ENCODE results near the gene ARHGEF1.

Gene ARHGEF1

GRCh38 chr19:41853768-41854167 is 29.2 kb upstream of the ARHGEF1 start:
- Mint-ChIP-seq H3K4me1 (peaks cover 2% of the 10 kb centered on the region), H3K4me3 (no peak overlapping the region), H3K36me3 (no peaks in the 10 kb centered on the region), H3K27me3 (peaks cover 5% of the 10 kb centered on the region), H3K9me3 (no peaks in the 10 kb centered on the region), H3K27ac (no peak overlapping the region)
- DNase-seq (ENCODE audit: low spot score in 2 of 2), result no peak
- ATAC-seq (ENCODE audit: low read depth), result peak; percentile 19

- Mint-ChIP-seq H3K36me3 (peaks cover 13% of the 10 kb centered on the region), H3K4me3 (peak overlapping the region; percentile 88), H3K27me3 (peaks cover 3% of the 10 kb centered on the region), H3K27ac (peak overlapping the region; percentile 85), H3K9me3 (no peaks in the 10 kb centered on the region), H3K4me1 (peaks cover 24% of the 10 kb centered on the region)
- DNase-seq (ENCODE audit: low spot score in 2 of 2) (no peak), ATAC-seq (ENCODE audit: low read depth) (no peak)
Measured at GRCh38 chr19:41859213-41859617, 23.8 kb upstream of the ARHGEF1 start.

- Mint-ChIP-seq H3K4me3 (peak within 1 kb of the TSS; percentile 88), H3K27me3 (no peaks in the 10 kb centered on the region), H3K4me1 (peaks cover 25% of the 10 kb centered on the region), H3K9me3 (no peaks in the 10 kb centered on the region), H3K27ac (peak within 1 kb of the TSS; percentile 85), H3K36me3 (peaks cover 13% of the 10 kb centered on the region)
- ATAC-seq (ENCODE audit: low read depth) (peak; percentile 82), DNase-seq (ENCODE audit: low spot score in 2 of 2) (peak; percentile 98)
Measured at GRCh38 chr19:41859618-41860418, 23.2 kb upstream of the ARHGEF1 start, which contains the start of gene RPS19. Gene RPS19, plus strand, starts transcription at chr19:41860255. Its CDS starts 520 bp downstream, at chr19:41860775.

GRCh38 chr19:41860419-41861115 is 22.4 kb upstream of the ARHGEF1 start:
- Mint-ChIP-seq H3K36me3 (peaks cover 13% of the 10 kb centered on the region), H3K4me3 (peak overlapping the region; percentile 88), H3K27ac (peak overlapping the region; percentile 85), H3K27me3 (no peaks in the 10 kb centered on the region), H3K9me3 (no peaks in the 10 kb centered on the region), H3K4me1 (peaks cover 25% of the 10 kb centered on the region)
- no peak for DNase-seq (ENCODE audit: low spot score in 2 of 2)
- ATAC-seq (ENCODE audit: low read depth), result no peak

GRCh38 chr19:41861116-41861768 is 21.7 kb upstream of the ARHGEF1 start:
- DNase-seq (ENCODE audit: low spot score in 2 of 2), result no peak
- ATAC-seq (ENCODE audit: low read depth), result no peak
- Mint-ChIP-seq H3K4me1 (peaks cover 27% of the 10 kb centered on the region), H3K9me3 (no peaks in the 10 kb centered on the region), H3K27me3 (no peaks in the 10 kb centered on the region), H3K36me3 (peaks cover 13% of the 10 kb centered on the region), H3K4me3 (peak overlapping the region; percentile 88), H3K27ac (peak overlapping the region; percentile 85)

DNA sequence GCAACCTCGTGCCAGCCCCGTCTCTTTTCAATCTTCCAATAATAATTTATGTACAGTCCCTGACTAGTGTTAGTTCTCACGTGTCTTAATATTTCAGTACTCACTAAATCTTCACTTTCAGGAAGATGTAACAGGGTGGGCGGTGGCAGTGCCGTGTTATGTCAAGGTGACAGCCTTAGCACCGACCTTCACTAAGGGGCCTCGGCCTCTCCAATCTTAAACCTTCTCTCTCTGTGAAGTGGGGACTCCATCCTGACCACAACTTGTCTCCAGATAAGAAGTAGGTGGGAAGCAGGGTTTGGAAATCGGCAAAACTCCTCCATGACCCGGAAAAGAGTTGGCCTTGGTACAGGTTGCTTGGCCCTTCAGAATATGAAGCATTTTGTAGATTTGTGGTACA is 21.1 kb upstream of the ARHGEF1 start:
- Mint-ChIP-seq H3K9me3 (no peaks in the 10 kb centered on the region), H3K27me3 (no peaks in the 10 kb centered on the region), H3K4me1 (peaks cover 30% of the 10 kb centered on the region), H3K36me3 (peaks cover 13% of the 10 kb centered on the region), H3K4me3 (peak overlapping the region; percentile 88), H3K27ac (peak overlapping the region; percentile 85)
- DNase-seq (ENCODE audit: low spot score in 2 of 2) (no peak), ATAC-seq (ENCODE audit: low read depth) (no peak)

- Mint-ChIP-seq H3K36me3 (peaks cover 13% of the 10 kb centered on the region), H3K27me3 (no peaks in the 10 kb centered on the region), H3K27ac (peak overlapping the region; percentile 56), H3K9me3 (no peaks in the 10 kb centered on the region), H3K4me1 (peaks cover 30% of the 10 kb centered on the region), H3K4me3 (peak overlapping the region; percentile 37)
- DNase-seq (ENCODE audit: low spot score in 2 of 2), result no peak
- ATAC-seq (ENCODE audit: low read depth), result no peak
Measured at GRCh38 chr19:41862445-41862986, 20.5 kb upstream of the ARHGEF1 start.

GRCh38 chr19:41863209-41863931 is 19.6 kb upstream of the ARHGEF1 start:
- H3K4me3 Mint-ChIP-seq, result peak overlapping the region; percentile 22
- H3K36me3 Mint-ChIP-seq, result peaks cover 17% of the 10 kb centered on the region
- no peak for DNase-seq (ENCODE audit: low spot score in 2 of 2)

DNA sequence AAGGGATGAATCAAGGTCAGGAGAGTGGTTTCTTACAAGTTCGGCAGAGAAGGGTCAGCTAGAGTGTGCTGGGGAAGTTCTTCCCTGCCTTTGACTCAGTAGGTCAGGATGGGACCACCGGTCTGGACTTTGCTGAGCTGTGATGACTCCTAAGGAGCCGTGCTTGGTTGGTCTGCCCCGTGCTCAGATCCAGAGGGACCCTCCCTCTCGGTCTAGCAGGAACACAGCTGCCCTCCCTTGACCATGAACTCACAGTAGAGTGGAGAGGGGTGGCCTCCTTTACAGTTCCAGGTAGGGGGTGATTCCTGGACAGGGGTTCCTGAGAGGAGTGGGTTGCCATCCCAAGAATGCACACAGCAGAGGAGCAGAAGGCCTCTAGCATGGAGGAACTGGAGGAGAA is 18.6 kb upstream of the ARHGEF1 start:
- H3K9me3 Mint-ChIP-seq, result no peaks in the 10 kb centered on the region
- no peak for ATAC-seq (ENCODE audit: low read depth)
- H3K4me3 Mint-ChIP-seq, result no peak overlapping the region
- H3K4me1 Mint-ChIP-seq, result peaks cover 41% of the 10 kb centered on the region
- no peaks in the 10 kb centered on the region for H3K27me3 Mint-ChIP-seq
- H3K36me3 Mint-ChIP-seq, result peaks cover 17% of the 10 kb centered on the region
- no peak for DNase-seq (ENCODE audit: low spot score in 2 of 2)
- H3K27ac Mint-ChIP-seq, result peak overlapping the region; percentile 84

More at GRCh38 chr19:41863209-41863931, 19.6 kb upstream of the ARHGEF1 start:
- no peak for ATAC-seq (ENCODE audit: low read depth)
- H3K27me3 Mint-ChIP-seq, result no peaks in the 10 kb centered on the region
- no peaks in the 10 kb centered on the region for H3K9me3 Mint-ChIP-seq
- H3K27ac Mint-ChIP-seq, result peak overlapping the region; percentile 84
- peaks cover 37% of the 10 kb centered on the region for H3K4me1 Mint-ChIP-seq

DNA sequence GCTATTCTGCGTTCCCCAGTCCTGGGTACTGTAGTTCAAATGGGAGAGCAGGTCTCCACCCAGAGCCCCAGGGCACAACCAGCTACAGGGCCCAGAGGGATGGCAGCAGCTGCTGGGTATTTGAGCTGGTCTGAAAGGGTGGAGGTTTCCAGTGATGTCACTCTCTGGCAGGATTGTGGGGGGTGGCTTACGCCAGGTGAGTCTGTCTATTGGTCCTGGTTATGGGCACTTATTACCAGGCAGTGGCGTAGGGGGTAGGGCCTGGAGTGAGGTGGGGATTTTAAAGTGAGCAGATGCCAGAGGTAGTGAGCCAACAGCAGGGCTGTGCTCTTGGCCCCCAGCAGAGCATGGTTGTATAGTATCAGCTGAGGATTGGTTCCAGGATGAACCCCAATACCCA is 16.7 kb upstream of the ARHGEF1 start:
- peaks cover 24% of the 10 kb centered on the region for H3K36me3 Mint-ChIP-seq
- peaks cover 47% of the 10 kb centered on the region for H3K4me1 Mint-ChIP-seq
- no peaks in the 10 kb centered on the region for H3K9me3 Mint-ChIP-seq
- ATAC-seq (ENCODE audit: low read depth), result peak; percentile 34
- no peak for DNase-seq (ENCODE audit: low spot score in 2 of 2)
- no peak overlapping the region for H3K4me3 Mint-ChIP-seq
- no peaks in the 10 kb centered on the region for H3K27me3 Mint-ChIP-seq
- H3K27ac Mint-ChIP-seq, result peak overlapping the region; percentile 78

DNA sequence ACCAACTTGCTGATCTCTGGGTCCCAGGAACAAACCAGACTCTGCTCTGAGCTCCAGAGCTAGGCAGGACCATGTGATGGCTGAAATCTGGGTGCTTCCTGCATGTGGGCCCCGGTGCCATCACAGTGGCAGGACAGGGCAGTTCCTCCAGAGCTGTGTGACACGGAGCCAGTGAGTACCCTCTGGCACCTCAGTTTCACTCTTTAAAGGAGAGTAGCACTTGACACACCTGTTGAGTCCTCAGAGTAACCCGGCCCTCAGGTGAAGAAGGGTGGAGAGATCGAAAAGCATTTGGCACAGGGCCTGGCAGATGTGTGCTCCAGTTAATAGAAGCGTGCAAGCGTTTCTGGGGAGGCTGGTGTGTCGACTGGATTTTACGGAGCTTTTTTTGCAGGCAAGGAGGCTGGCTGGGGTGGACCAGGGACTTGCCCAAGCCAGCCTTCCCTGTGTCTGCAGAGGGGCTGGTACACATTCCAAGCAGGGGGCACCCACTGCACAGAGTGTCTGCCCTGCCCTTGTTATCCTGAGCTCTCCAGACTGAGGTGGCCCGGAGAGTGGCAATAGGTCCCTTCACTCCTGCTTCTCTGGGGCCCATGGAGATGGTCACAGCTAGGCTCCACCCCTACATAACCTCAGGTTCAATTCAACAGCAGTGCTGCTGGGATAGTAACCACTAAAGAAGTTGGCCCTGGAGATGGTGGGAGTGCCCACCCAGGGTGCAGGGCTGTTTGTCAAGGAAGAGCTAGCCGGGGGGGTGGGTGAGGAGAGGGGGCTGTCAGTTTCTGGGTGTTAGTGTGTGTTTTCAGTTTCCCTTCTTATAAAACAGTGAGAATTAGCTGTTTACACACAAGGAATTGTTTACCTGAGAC is 14.6 kb upstream of the ARHGEF1 start:
- H3K4me1 Mint-ChIP-seq, result peaks cover 52% of the 10 kb centered on the region
- no peak overlapping the region for H3K4me3 Mint-ChIP-seq
- no peaks in the 10 kb centered on the region for H3K9me3 Mint-ChIP-seq
- no peaks in the 10 kb centered on the region for H3K27me3 Mint-ChIP-seq
- DNase-seq (ENCODE audit: low spot score in 2 of 2), result no peak
- H3K27ac Mint-ChIP-seq, result peak overlapping the region; percentile 93
- peaks cover 20% of the 10 kb centered on the region for H3K36me3 Mint-ChIP-seq
- ATAC-seq (ENCODE audit: low read depth), result no peak

GRCh38 chr19:41868989-41869300 is 14.0 kb upstream of the ARHGEF1 start:
- Mint-ChIP-seq H3K4me3 (no peak overlapping the region), H3K27ac (peak overlapping the region; percentile 93), H3K9me3 (no peaks in the 10 kb centered on the region), H3K4me1 (peaks cover 49% of the 10 kb centered on the region), H3K27me3 (no peaks in the 10 kb centered on the region), H3K36me3 (peaks cover 16% of the 10 kb centered on the region)
- no peak for ATAC-seq (ENCODE audit: low read depth)
- no peak for DNase-seq (ENCODE audit: low spot score in 2 of 2)

Measured in memory B cell (primary cell).